Measurements from ENCODE around the gene SGO2.

Gene SGO2

DNA sequence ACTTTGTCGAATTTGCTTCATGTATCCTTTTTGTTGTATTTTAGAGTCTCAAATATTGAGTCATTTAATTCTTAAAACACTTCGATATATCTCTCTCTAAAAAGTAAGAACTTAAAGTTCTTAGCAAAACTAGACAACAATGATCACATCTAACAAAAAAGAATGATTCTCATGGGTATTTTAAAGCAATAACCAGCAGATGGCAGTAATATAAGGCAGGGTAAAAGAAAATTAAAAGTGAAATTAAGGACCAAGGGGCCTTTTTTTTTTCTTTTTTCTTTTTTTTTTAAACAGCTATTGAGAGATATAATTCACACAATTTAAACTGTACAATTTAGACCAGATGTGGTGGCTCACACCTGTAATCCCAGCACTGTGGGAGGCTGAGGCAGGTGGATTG, 50.0 kb downstream of the SGO2 start:
- Histone ChIP-seq H4K20me1 (ENCODE audit: low read depth, low read length) (no peaks in the 10 kb centered on the region), H3K4me3 (ENCODE audit: insufficient read depth, low read length, poor library complexity, severe bottlenecking) (no peak overlapping the region), H3K36me3 (ENCODE audit: low read length) (peaks cover 21% of the 10 kb centered on the region), H2AFZ (ENCODE audit: low read depth, low read length, severe bottlenecking) (no peak overlapping the region), H3K9ac (ENCODE audit: low read length) (no peak overlapping the region), H3K4me2 (ENCODE audit: low read depth, low read length, poor library complexity, severe bottlenecking) (no peak overlapping the region), H3K27me3 (ENCODE audit: low read length) (no peaks in the 10 kb centered on the region), H3K27ac (ENCODE audit: low read depth, low read length) (no peak overlapping the region), H3F3A (ENCODE audit: insufficient read depth) (peaks cover 4% of the 10 kb centered on the region), H3K9me2 (replicated peaks; ENCODE audit: insufficient read depth, low read length) (no peaks in the 10 kb centered on the region), H3K79me2 (ENCODE audit: insufficient read depth, low read length) (no peaks in the 10 kb centered on the region), H3K9me3 (ENCODE audit: insufficient read depth, low read length) (no peaks in the 10 kb centered on the region)
- no peak for TF ChIP-seq EZH2phosphoT487 (conservative IDR thresholded peaks at IDR 0.05; ENCODE audit: low read length)
- TF ChIP-seq, protein P1, sequence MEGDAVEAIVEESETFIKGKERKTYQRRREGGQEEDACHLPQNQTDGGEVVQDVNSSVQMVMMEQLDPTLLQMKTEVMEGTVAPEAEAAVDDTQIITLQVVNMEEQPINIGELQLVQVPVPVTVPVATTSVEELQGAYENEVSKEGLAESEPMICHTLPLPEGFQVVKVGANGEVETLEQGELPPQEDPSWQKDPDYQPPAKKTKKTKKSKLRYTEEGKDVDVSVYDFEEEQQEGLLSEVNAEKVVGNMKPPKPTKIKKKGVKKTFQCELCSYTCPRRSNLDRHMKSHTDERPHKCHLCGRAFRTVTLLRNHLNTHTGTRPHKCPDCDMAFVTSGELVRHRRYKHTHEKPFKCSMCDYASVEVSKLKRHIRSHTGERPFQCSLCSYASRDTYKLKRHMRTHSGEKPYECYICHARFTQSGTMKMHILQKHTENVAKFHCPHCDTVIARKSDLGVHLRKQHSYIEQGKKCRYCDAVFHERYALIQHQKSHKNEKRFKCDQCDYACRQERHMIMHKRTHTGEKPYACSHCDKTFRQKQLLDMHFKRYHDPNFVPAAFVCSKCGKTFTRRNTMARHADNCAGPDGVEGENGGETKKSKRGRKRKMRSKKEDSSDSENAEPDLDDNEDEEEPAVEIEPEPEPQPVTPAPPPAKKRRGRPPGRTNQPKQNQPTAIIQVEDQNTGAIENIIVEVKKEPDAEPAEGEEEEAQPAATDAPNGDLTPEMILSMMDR (IDR thresholded peaks at IDR 0.05; ENCODE audit: insufficient read depth, low read length, poor library complexity, severe bottlenecking), result peak; percentile 37

DNA sequence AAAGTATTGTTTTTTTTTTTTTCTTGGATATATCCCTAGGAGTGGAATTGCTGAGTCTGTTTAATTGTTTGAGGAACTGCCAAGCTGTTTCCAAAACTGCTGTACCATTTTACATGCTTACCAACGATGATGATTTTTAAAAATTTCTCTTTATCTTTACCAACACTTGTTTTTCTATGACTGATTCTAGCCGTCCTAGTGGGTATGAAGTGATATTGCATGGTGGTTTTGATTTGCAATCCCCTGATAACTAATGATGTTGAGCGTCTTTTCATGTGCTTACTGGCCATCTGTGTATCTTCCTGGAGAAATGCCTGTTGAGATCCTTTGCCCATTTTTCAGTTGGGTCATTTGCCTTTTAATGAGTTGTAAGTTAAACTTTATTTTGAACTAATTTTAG, 51.0 kb downstream of the SGO2 start:
- Histone ChIP-seq H4K20me1 (ENCODE audit: low read depth, low read length) (no peaks in the 10 kb centered on the region), H3K36me3 (ENCODE audit: low read length) (peaks cover 24% of the 10 kb centered on the region), H3K4me2 (ENCODE audit: low read depth, low read length, poor library complexity, severe bottlenecking) (no peak overlapping the region), H3F3A (ENCODE audit: insufficient read depth) (peaks cover 4% of the 10 kb centered on the region), H3K9me3 (ENCODE audit: insufficient read depth, low read length) (no peaks in the 10 kb centered on the region), H3K9me2 (replicated peaks; ENCODE audit: insufficient read depth, low read length) (no peaks in the 10 kb centered on the region), H3K27me3 (ENCODE audit: low read length) (no peaks in the 10 kb centered on the region), H3K27ac (ENCODE audit: low read depth, low read length) (no peak overlapping the region), H3K9ac (ENCODE audit: low read length) (no peak overlapping the region), H3K79me2 (ENCODE audit: insufficient read depth, low read length) (no peaks in the 10 kb centered on the region), H3K4me3 (ENCODE audit: insufficient read depth, low read length, poor library complexity, severe bottlenecking) (no peak overlapping the region), H2AFZ (ENCODE audit: low read depth, low read length, severe bottlenecking) (no peak overlapping the region)
- TF ChIP-seq, protein P1 (IDR thresholded peaks at IDR 0.05; ENCODE audit: insufficient read depth, low read length, poor library complexity, severe bottlenecking), result no peak
- no peak for TF ChIP-seq EZH2phosphoT487 (conservative IDR thresholded peaks at IDR 0.05; ENCODE audit: low read length)

DNA sequence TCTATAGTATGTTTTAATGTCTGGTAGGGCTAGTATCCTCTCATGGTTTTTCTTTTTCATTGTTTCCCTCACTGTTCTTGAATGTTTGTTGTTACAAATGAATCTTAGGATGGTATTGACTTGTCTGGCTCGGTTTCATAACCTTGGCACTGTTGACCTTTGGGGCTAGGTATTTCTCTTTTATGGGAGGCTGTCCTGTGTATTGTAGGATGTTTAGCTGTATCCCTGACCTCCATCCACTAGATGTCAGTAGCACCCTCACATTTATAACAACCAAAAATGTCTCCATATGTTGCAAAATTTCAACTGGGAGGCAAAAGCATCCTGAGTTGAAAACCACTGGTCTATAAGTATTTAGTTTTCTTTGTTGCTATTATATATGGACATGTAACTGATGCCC, 52.8 kb downstream of the SGO2 start:
- Histone ChIP-seq H3K4me2 (ENCODE audit: low read depth, low read length, poor library complexity, severe bottlenecking) (no peak overlapping the region), H3K9me2 (replicated peaks; ENCODE audit: insufficient read depth, low read length) (no peaks in the 10 kb centered on the region), H3F3A (ENCODE audit: insufficient read depth) (peaks cover 4% of the 10 kb centered on the region), H3K9me3 (ENCODE audit: insufficient read depth, low read length) (no peaks in the 10 kb centered on the region), H3K36me3 (ENCODE audit: low read length) (peaks cover 22% of the 10 kb centered on the region), H3K27ac (ENCODE audit: low read depth, low read length) (no peak overlapping the region), H4K20me1 (ENCODE audit: low read depth, low read length) (no peaks in the 10 kb centered on the region), H2AFZ (ENCODE audit: low read depth, low read length, severe bottlenecking) (no peak overlapping the region), H3K79me2 (ENCODE audit: insufficient read depth, low read length) (no peaks in the 10 kb centered on the region), H3K9ac (ENCODE audit: low read length) (no peak overlapping the region), H3K4me3 (ENCODE audit: insufficient read depth, low read length, poor library complexity, severe bottlenecking) (no peak overlapping the region), H3K27me3 (ENCODE audit: low read length) (no peaks in the 10 kb centered on the region)
- TF ChIP-seq, protein P1 (IDR thresholded peaks at IDR 0.05; ENCODE audit: insufficient read depth, low read length, poor library complexity, severe bottlenecking), result peak; percentile 57
- TF ChIP-seq EZH2phosphoT487 (conservative IDR thresholded peaks at IDR 0.05; ENCODE audit: low read length), result no peak

Measured in SU-DHL-6 (cell line).